ENCODE data around the gene AHRR.
"Not testable (repeated sequence)": the region's sequence is repeated elsewhere in the genome, so short reads cannot be mapped to it uniquely, and the experiment has no call there.

Gene AHRR

DNA sequence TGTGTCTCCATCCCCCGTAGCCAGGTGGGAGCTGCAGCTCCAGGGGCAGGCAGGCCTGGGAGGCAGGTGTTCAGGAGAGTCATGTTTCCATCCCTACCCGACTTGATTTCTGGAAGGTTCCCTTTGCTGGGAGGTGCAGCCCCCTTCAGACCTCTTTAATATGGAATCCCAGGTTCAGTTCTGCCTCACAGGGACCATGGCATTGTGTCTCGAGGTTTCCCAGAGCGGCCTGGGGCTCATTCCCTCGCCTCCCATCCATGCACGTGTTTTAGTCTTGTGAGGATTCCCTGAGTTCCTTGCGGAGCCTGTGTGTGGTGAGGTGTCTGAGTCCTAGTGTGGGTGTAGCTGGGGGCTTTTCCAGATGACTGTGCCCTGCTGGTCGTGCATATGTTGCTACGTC lies 16.5 kb upstream of the AHRR start:
- no peak for DNase-seq (ENCODE audit: low read depth in 1 of 2, low spot score in 1 of 2)

DNA sequence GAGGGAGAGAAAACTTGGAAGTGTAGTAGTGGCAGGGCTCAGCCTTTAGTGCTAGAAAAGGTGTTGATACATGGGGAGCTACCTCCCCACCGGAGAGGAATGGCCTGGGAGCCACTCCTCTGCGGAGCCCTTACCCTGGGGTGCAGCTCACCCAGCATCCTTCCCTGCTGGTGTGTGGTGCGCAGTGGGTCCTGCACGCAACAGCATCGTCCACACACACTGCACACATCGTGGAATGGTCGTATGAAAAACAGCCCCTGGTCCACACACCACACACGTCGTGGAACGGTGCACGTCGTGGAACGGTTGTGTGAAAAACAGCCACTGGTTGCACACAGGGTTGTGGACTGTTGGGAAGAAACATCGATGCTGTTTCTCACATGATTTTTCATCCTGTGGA lies 16.1 kb upstream of the AHRR start:
- DNase-seq (ENCODE audit: low read depth in 1 of 2, low spot score in 1 of 2) = no peak

DNA sequence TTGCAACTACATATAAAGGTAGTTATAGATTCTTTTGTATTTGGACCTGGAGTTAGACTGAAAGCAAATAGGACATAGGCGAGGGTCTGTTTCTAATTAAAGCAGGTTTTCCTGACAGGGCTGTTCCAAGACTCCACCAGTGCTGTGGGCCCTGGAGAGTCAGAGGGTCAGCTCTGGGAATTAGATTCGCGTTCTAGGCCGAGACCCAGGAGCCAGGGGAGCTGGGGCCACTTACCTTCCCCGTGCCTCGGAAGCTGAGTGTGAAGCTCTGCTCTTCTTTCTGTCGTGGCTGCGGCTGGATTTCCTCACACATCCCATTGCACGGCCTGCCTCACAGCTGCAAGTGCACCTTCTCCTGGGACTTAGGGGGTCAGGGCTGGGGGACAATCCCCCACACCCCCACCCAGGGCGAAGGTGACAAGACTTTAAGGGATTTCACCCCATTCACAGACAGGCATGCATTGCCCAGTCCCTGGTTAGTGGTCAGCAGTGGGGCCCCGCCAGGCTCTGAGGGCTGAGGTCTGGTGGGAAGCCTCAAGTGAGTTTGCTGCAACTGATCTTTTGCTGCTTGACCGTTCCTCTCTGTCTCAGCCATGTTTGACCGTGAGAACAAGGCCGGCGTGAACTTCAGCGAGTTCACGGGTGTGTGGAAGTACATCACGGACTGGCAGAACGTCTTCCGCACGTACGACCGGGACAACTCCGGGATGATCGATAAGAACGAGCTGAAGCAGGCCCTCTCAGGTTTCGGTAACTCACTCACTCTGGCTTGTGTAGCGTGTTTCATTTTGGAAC lies 15.3 kb upstream of the AHRR start:
- no peak for DNase-seq (ENCODE audit: low read depth in 1 of 2, low spot score in 1 of 2)

DNA sequence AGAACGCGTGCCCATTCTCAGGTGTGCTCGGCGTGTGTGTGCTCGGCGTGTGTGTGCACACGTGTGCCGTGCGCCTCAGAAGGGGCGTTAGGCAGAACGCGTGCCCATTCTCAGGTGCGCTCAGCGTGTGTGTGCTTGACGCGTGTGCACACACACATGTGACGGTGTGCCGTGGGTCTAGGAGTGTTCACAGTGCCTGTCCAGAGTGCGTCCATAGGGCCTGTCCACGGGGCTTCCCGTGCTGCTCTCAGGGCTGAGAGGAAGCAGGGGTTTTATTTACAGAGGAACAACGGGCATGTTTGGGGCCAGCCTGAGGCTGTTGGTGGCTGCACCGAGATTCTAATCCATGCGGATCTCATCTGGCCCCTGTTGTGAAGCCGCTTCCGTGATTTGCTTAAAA lies 14.2 kb upstream of the AHRR start:
- no peak for DNase-seq (ENCODE audit: low read depth in 1 of 2, low spot score in 1 of 2)

DNA sequence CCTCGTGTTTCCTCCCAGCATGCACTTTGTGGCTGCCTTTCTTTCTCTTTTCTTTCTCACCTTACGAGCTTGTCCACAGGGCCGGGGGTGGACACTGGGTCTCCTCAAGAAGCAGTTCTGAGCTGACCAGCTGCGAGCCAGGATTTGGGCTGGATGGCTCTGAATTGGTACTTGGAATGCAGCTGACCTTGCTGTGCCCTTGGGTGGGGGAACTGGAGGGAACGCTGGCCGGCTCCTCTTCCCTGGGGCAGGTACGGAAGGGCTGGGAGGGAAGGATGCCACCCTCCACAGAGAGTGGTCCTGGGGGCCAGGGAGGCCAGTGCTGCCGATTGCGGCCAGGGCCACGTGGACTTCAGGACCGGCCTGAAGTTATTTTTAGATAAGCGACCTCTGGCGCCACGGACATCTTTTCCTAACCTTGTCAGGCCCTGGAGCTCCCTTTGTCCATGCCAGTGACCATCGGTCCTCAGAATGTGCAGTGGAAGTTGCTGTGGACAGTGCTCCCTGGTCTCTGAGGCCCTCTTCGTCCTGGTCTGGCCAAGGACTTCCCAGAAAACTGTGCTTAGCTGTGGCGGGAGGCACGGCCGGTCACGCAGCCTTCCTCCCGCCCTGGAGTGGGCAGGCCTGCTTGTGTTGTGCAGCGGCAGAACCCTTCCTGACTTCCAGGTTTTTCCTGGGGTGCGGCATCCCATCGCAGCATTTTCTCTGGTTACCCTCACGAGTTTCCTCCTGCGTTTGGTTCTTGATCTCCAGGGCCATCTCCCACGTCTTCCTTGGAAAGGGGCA lies 13.5 kb upstream of the AHRR start:
- DNase-seq (ENCODE audit: low read depth in 1 of 2, low spot score in 1 of 2) = no peak

DNA sequence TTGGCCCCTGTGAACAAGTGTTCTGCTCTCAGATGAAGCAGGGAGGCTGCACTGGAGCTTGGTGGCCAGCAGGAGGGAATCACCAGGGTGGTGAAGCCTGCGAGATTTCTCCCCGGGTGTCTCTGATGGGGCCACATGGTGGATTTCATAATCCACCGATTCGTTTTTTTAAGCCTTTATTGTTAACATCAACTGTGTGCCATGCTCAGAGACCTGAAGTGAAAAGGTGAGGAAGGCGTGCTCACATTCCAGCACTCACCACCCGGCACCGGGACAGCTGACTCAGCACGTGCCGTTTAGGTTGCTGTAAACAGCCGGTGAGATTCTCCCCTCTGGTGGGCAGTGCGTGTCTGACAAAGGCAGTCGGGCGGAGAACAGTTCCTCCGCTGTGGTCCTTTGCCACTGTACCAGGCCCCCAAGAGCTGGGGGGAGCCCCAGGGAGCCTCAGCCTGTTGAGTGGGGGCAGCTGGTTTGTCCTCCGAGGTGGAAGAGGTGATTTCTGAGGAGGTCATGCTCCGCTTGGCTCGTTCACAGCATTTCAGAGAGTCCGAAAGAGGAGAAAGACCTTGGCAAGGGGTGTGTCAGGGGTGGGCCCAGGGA lies 12.7 kb upstream of the AHRR start:
- DNase-seq (ENCODE audit: low read depth in 1 of 2, low spot score in 1 of 2) = no peak

DNA sequence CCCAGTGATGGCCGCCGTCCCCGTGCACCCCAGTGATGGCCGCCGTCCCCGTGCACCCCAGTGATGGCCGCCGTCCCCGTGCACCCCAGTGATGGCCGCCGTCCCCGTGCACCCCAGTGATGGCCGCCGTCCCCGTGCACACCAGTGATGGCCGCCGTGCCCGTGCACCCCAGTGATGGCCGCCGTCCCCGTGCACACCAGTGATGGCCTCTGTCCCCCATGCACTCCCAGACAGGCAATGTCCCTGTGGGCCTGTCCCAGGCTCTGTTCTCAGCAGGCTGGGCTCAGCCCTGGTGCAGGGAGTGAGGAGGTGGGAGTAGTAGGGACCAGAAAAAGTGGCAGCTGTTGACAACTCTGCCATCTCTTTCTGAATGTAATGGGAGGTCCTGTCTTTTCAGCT lies 11.7 kb upstream of the AHRR start:
- DNase-seq (ENCODE audit: low read depth in 1 of 2, low spot score in 1 of 2) = not testable (repeated sequence)

DNA sequence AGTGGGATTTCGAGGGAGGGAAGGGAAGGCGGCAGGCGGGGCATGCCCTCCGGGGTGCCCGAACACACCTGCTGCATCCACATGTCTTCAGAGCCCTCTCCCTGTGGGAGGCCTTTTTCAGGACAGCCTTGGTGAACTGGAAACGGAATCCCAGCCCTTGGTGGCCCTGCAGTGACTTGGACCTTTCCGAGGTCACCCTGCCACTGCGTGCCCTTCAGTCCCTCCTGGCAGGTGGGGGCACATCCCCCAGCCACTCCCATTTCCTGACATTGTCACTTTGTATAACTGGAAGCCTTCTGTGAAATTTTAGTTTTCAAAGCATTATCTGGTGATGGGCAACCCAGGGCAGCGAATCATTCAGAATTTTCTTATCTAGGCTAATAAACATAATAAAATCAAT lies 11.0 kb upstream of the AHRR start:
- no peak for DNase-seq (ENCODE audit: low read depth in 1 of 2, low spot score in 1 of 2)

DNA sequence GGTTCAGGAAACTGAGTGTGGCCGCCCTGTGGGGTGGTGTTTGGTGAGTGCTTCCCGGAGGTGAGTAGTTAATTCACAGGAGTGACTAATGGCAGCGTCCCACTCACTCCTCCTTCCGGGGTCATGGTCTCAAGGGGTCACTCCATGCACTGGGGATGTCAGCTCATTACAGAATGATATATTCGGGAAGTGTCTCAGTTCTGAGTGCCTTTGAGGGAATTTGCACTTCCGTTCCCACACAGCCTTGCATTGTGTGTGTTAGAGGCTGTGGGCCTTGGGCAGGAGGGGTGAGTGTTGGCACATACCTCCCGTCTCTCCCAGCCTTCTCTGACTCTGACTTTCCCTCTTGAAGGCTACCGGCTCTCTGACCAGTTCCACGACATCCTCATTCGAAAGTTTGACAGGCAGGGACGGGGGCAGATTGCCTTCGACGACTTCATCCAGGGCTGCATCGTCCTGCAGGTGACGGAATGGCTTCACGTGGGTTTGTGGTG lies 10.5 kb upstream of the AHRR start:
- DNase-seq (ENCODE audit: low read depth in 1 of 2, low spot score in 1 of 2) = no peak

DNA sequence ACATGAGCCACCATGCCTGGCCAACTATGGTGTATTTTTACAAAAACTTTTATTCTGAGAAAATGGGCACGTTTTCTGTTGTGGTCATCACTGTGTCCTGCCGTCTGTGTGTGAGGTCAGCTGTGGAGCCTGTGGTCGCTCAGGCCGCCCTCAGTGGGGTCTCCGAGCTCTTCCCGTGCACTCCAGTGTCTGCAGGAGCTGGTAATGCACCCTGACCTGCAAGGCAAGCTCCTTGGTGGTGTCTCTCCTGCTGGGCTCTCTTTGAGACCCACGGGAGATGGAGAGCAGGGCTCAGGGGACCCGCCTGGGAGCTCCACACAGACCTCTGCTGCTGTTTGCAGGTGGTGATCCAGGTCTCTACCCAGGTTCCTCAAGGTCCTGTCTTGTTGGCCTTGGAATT lies 9.6 kb upstream of the AHRR start:
- DNase-seq (ENCODE audit: low read depth in 1 of 2, low spot score in 1 of 2) = no peak

DNA sequence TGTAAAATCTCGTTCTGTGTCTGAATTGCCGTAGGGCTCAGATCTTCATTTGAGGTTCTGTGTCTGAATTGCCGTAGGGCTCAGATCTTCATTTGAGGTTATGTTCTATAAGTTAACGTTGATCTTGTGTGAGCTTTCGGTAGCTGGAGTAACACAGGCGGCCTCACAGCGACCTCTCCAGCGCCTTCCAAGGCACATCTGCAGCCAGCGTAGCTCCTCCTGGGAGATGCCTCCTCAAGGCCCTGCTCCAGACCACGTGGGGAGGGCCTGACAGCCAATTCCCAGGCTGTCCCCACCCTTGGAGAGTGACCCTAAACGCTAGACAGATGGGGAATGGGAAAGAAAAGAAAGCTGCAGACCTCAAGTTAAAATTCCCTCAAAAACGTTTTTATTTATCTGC lies 8.7 kb upstream of the AHRR start:
- no peak for DNase-seq (ENCODE audit: low read depth in 1 of 2, low spot score in 1 of 2)

DNA sequence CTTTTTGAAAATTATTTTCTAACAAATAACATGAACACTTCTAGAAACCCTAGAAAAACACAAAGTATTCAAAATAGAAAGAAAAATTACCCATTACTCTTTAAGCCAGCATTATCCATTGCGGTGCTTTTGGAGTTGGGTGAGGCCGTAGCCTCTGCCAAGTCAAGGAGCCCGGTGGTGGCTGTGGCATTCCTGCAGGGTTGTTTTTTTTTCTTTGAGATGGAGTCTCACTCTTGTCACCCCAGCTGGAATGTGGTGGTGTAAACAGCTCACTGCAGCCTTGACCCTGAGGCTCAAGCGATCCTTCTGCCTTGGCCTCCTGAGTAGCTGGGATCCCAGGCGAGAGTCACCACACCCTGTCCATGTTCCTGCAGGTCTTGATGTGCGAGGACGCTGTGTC lies 8.2 kb upstream of the AHRR start:
- DNase-seq (ENCODE audit: low read depth in 1 of 2, low spot score in 1 of 2) = no peak

DNA sequence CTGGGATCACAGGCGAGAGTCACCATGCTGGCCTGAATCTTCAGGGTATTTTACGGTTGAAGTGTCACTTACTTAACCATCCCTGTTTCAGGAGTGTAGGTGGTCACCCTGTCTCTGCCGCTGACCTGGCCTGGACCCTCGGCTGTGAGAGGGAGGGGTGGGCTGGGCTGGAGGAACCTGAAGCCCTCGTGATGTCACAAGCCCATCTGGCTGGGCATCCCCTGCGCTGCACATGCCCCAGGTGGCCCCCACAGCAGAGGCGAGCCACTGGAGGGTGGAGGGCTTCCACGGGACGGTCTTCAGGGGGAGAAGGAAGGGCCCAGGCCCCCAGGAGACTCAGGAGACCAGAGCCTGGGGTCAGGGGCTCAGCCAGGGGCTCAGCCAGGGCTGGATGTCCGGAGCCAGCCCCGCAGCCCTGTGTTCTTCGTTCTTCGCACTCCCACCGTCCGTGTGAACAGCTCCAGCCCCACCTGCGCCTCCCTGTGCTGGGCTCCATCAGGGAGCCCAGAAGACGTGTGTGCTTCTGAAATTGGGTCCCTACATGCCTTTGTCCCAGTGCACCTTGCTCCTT lies 7.6 kb upstream of the AHRR start:
- no peak for DNase-seq (ENCODE audit: low read depth in 1 of 2, low spot score in 1 of 2)

DNA sequence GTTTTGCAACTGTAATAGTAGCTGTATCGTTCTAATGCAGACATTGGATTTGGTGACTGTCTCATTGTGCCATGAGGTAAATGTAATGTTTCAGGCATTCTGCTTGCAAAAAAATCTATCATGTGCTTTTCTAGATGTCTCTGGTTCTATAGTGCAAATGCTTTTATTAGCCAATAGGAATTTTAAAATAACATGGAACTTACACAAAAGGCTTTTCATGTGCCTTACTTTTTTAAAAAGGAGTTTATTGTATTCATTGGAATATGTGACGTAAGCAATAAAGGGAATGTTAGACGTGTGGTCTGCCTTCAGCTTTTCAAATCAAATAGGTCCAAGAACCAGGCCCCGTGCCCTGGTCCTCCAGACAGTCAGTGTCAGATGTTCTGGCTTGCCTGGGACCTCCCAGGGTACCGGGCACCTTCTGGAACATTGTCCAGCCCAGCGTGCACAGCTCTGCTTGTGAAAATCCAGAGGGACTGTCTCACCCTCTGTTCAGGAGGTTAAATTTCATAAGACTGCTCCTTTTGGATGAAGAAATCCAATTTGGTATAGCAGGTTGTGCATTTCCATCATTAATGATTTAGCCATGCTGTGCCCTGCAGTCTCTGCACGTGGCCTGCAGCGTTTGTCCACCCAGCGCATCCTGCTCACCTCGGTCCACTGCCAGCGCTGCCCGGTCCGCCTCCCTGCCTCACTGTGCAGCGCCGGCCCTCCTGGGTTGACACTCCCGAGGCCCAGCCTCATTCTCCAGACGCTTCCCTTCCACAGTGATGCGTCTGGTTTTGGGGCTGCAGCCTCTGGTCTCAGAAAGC lies 6.6 kb upstream of the AHRR start:
- DNase-seq (ENCODE audit: low read depth in 1 of 2, low spot score in 1 of 2) = no peak

DNA sequence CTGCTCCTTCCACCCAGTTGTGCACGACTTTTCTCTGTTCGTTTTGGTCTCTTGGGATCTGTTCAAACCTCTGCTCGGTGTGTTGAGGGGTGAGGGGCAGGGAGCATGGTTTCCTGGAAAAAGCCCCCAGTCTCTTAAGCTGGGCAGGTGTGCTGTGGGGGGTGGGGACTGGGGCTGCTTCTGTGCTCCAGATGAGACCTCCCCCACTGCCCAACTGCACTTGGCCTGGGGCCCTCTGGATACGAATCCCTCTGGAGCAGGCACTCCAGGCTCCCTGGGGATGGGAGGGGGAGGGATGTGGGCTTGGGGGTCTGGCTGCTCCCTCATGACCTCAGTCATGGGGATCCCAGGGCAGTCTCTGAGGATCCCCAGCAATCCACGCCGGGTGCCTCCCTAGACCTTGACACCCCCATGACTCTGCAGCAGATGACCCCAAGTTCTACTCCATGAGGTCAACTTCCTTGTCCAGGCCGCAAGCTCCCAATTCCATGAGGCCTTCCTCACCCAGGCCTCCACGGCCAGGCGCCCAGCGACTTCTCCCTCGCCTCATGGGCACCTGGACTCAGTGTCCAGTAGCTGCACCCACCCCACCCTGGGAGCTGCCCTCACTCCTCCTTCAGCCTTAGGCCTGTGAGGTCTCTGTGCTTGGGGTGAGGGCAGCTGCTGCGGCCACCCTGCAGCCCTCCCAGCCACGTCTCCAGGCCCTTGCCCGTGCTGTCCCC lies 5.9 kb upstream of the AHRR start:
- DNase-seq (ENCODE audit: low read depth in 1 of 2, low spot score in 1 of 2) = no peak

DNA sequence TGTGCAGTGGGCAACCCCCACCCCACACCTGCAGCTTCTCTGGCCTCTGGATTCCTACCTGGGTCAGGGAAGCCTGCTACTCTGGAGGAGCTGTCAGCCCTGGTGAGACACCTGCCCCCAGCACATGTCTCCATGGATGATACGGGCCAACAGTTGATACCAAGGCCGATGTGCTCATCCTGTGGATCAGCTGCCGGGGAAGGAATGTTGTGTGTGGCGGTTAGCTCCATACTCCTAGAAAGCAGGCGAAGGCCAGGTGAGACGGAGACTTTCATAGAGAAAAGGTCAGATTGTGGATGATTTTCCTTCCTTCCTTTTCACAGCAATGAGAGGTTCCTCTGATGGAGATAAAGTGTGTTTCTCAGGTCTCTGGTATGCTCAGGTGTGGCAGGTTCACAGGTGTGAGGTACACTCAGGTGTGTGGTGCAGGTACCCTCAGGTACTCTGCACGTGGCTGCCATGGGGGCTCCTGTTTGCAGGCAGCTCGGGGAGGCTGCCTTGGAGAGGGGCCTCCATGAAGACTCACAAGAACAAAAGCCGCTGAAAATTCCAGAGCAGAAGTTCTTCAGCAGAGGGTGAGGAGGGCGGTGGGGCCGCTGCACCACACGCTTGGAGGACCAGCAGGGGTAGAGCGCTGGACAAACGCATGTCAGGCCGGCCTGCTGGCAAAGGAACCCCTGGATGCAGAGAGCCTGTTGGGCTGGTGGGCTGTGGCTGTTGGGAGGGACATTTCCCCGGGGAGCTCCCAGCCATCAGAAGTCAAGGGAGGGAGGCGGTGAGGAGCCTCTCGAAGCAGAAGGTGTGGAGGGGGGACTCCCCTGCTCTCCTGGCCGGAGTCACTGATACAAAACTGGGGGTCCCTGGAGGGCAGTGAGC lies 5.1 kb upstream of the AHRR start:
- DNase-seq (ENCODE audit: low read depth in 1 of 2, low spot score in 1 of 2) = no peak

DNA sequence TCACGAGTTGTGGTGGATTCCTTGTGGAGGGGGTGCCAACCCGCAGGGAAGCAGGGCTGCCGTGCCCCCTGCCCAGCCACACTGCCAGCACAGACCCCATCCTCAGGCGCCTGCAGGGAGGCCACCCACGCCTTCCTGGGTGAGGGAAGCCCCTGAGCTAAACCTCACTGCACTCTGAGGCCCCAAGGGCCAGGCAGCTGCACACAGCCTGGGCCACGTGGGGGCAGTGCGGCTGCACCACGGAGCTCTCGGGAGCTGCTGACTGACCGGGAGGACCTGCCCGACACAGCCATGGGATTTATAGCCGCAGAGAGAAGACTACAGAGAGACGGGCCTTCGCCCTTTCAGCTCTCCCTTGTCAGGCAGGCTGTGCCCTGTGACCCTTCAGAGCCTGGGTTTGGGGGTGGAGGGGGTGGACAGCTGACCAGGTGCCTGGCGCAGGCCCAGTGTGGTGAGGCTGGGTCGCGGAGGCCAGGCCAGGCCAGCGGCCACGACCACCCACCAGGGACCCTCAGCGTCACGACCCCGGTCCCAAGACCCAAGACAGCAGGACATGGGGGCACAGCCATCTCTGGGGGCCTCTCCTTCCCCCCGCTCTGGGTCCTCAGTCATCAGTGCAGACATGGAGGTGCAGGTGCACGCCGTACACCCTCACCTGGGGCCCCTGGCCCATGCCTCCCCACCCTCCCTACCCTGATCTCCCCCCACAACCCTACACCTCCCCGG lies 4.3 kb upstream of the AHRR start:
- DNase-seq (ENCODE audit: low read depth in 1 of 2, low spot score in 1 of 2) = no peak

DNA sequence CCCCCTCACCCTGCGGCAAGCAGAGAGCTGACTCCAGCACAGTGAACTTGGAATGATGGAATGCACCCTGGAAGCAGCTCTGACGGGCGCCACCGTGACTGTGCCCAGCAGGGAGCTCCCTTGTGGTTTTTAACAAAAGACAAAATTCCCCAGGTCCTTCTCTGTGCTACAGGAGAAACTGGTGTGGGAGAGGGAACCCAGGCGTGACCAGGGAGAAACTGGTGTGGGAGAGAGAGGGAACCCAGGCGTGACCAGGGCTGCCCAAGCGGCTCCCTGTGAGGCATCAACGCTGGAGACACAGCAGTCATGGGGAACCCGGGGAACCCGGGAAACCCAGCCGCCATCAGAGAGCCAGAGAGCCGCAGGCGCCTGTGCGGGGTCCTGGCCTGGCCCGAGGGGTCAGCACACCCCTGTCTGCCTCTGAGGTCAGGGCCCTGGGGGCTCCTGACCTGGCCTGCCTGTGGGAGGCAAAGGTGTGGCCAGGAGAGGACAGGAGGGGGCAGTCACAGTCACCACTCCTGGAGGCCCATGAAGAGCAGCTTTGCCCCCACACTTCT lies 3.1 kb upstream of the AHRR start:
- no peak for DNase-seq (ENCODE audit: low read depth in 1 of 2, low spot score in 1 of 2)
